Globus pallidus (tissue), 1 donor: ENCODE data around the gene SEC23A.

Experiments used
- DNase-seq: peaks from one replicate; pipeline ENCODE4 v3.0.0-alpha.2; 2015; ENCODE audit warnings: low spot score

The SEC23A gene

DNA sequence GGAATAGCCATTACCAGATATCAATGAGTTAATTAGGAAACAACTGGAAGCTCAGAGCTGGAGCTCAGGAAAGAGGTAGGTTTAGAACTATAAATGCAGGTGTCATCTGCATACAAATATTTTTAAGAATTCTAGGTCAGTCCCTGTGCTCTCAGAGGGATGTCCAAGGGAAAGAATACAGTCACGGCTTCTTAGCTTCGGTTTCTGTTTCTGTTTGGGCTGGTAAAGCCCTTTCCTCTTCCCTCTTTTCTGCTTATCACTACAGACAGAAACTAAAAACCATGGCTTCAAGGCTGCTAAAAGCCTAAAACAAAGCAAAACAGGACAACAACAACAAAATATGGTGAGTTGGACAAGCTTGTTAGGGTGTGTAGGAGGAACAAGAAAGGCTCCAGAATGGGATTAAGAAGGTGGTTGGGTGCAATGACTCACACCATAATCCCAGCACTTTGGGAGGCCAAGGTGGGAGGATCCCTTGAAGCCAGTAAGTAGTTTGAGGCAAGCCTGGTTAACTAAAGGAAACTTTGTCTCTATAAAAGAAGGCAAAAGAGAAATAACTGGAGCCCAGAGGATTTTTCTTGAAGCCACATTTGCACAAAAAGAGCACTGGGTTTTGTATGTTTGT lies 113.0 kb downstream of the SEC23A start:
- DNase-seq, result no peak

DNA sequence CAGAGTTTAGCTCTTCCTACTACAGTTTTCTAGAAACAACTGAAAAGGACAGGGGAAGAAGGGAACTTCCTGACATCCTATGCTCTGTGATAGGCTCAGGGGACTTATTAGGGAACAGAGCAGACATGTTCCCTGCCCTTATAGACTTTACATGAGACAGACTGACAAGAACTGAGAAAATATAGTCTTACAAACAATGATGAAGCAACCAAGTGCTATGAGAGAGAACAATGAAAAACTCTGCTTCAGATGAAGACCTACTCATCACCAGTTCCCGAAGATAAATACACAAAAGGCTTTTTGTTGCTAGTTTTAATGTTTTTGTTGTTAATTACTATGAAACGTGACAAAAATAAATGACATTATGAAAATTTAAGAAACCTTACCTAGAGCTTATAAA lies 115.3 kb downstream of the SEC23A start:
- peak; percentile 57 for DNase-seq

DNA sequence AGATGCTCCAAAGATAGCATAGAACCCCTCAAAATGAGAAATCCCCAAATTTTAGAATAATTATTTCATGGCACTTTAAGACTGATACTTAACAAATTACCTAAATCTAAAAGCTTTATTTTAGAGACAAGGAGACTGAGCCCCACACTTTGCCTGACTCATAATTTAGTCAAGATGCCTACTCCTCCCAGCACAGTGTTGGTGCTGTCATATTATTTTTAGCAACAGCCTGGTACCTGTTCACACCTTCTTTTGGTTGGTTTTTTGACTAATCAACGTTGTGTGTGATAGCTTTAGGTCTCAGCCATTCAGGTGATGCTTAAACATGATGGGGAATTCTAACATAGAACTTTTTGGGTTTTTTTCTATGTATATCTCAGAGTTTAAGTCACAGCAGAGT lies 120.2 kb downstream of the SEC23A start:
- no peak for DNase-seq

DNA sequence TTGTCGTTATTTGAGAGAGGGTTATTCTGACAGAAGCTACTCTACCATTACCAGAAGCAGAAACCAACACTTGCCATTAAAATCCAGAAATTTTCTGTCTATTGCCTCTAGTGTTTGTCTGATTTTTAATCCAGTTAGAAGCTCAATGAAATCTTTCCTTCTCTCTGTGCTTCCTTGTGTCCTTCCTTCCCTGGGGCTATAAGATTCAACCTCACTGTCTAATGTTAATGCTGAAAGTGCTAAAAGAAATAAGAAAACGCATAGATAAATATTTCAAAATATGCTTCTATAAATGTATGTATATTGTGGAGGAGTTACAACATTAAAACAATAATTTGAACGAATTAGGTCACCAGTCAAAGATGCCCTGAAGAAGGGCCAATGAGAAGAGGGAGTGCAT lies 120.8 kb downstream of the SEC23A start:
- DNase-seq, result no peak
